GM19043 (cell line): Measurements from ENCODE around the gene MSS51.

ENCODE experiments used
- ATAC-seq: cut with Tn5 transposase; IDR thresholded peaks from one replicate; pipeline ENCODE4 v1.9.1; 2021; ENCODE audit warnings: low read depth; ENCODE audit not compliant: unreplicated experiment

The MSS51 gene

DNA sequence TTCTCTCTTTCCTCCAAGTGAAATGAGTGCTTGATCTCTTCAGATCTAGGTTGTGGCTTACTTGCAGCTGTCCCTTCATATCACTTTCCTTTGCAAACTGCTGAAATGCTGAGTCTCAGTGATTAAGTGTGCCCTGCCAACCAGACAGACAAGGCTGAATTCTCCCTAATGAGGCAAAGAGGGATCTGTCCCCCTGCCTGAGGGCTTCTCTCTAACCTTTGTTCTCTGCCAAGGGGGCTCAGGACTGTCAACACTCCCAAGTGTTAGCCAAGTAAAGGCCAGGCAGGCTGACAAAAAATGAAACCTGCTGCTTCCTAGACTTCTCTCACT, at the start of gene MSS51:
Gene MSS51, minus strand, starts transcription at position 24 of the 330 bp plus-strand sequence. CDS start 5,277 bp downstream, outside the sequence.
- ATAC-seq, result no peak

DNA sequence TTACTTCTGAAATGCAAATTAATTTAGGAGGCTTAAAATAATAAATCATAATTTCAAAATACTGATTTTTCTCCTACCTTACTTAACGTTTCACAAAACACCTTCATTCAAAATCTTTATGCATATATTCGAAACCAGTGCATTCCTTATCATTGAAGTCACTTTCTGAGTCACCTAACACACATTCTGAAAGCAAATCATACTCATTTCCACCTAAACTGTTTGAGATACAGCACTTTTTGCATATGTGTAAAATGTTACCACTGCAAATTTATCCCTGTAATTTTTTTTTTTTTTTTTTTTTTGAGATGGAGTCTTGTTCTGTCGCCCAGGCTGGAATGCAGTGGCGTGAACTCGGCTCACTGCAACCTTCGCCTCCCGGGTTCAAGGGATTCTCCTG, 46.8 kb upstream of the MSS51 start:
- ATAC-seq, result no peak

DNA sequence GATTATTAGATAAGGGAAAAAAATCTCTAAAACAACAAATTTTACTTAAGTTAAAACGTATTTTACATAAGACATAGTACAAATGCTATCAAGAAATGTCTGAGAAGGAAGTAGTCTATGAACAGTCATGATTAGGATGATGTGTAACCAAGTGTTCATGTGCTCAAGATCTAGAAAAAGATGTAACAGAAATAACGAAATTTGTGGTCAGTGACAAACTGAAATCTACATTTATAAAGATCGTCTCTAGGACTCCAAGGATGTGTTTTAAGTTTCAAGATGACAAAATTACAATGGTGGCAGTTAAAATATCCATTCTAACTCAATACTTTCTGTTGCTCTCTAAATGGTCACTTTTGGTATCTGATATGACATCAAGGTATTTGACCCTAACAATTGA, 45.3 kb upstream of the MSS51 start:
- no peak for ATAC-seq

DNA sequence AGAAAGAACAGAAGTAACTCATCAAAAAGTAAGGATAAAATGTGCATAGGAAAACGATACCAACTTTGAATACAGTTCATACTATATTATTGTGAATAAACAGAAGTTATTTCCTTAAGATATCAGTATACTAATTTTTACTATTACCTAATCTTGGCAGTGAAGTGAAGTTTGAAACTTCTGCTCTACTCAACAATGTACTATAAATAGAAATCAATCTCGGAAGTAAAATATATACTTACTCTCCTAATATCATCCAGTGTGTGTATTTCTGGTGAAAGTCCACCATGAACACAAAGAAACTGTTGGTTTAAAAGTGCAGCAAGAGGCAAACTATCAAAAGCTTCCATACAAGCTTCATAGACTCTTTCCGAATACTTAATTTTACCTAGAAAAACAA, 37.9 kb upstream of the MSS51 start:
- no peak for ATAC-seq

DNA sequence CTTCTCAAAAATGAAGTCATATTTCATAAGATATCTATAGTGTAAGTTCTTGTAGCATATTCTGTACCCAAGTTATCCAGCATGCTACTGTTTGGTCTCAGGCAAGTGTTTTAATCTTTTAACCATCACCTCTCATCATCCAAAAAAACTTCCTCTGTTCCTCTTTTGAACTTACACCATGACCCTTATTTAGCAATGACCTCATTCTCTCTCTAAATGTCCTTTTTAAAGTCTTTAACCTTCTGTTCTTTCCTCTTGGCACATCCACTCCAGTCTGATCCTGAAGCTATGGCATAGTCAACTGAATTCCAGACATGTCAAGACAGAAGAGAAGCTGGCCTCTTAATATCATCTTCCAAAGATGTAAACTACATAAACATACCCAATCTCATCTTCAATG, 36.2 kb upstream of the MSS51 start:
- no peak for ATAC-seq

DNA sequence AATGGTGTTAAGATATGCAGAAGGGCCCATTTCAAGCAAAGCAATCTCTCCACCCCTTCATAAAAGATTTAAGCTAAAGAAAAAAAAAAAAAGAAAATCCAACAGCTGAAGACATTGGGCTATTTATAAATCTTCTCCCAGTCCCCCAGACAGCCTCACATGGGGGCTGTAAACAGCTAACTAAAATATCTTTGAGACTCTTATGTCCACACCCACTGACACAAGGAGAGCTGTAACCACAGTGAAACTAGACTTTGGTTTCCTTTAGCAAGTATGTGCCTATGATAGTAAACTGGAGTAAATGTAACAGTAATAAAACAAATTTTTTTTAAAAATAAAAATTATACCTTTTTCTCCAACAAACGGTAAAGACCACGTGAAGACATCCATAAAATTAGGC, 33.8 kb upstream of the MSS51 start:
- ATAC-seq, result no peak

DNA sequence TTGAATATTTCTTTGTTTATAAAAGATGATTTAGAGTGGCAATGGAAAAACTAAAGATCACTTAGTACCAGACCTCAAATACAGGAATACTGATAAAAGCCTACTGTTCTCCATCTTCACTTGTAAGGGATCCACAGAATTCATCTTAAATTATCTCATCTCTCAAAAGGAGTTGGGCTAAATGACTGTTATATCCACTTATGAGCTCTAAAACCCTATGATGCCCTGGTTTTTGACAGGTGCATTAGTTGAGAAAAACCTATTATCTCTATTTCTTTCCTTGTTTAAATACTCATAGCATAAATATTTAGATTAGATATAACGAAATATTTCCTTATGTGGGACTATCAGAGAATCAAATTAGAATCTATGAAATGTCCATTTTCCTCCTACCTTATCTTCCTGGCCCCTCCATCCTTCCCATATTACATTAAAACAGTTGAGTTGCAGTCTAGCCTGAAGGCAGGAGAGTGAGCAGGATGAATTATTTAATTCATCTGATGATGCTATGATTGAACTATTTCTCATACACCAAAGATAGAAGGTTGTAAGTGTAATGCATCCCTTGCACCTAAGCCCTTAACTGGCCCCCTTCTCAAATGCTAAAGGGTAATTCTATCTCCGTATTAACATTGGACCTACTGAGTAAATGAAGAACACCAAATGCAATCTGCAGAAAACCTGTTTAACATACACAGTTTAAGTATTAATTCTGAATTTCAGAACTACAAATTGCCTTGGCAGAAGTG, 32.8 kb upstream of the MSS51 start:
- no peak for ATAC-seq

DNA sequence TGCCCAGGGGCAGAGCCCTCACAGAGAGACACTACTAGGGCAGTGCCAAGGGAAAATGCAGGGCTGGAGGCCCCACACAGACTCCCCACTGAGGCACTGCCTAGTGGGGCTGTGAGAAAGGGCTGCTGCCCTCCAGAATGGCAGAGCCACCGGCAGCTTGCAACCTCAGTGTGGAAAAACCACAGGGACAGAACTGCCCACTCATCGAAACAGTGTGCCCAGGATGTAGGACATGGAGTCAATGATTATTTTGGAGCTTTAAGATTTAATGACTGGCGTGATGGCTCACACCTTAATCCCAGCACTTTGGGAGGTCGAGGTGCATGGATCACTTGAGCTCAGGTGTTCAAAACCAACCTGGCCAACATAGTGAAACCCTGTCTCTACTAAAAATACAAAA, 27.5 kb upstream of the MSS51 start:
- ATAC-seq, result no peak

DNA sequence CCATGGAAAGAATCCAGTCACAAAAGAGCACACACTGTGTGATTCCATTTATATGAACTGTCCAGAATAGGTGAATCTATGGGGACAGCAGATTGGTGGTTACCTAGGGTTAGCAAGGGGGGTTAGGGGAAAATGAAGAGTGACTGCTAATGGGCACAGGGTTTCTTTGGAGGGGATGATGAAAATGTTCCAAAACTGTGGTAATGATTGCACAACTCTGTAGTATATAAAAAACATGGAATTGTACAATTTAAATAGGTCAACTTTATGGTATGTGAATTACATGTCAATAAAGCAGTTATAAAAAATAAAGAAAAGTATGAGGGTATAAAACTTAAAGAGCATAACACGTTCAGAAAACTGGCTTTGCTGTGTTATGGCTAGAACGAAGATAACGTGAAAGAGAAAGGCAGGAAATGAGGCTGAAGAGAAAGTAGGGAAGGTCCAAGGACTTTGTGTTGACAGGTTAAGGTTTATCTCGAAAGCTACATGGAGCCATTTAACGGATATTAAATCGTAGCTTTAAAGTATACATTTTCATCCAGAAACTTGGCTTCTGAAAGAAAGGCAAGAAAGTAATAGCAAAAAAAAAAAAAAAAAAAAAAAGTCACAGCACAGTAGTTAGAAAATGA, 26.4 kb upstream of the MSS51 start:
- ATAC-seq, result no peak

DNA sequence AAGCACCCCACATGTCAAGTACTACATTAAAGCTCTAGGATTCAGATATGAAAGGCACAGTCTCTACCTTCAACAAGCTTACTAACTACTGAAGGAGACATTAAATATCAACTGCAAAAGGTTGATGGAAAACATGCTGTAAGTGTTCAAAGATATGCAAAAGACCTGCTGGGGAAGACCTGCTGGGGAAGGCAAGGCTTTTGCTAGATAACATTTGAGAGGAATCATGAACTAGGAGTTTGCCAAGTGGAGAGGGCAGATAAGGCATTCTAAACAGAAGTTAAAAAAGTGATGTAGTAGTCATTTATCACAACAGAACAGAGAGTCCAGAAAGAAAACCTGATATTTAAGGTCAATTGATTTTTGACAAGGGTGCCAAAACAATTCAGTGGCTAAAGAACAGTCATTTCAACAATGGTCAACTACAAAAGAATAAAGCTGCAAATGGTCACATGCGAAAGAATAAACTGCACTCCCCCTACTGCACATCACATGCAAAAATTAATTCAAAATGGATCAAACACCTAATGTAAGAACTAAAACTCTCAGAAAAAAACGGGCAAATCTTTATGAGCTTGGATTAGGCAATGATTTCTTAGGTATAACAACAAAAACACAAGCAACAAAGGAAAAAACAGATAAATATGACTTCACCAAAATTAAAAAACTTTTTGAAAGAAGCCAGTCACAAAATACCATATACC, 23.0 kb upstream of the MSS51 start:
- no peak for ATAC-seq

DNA sequence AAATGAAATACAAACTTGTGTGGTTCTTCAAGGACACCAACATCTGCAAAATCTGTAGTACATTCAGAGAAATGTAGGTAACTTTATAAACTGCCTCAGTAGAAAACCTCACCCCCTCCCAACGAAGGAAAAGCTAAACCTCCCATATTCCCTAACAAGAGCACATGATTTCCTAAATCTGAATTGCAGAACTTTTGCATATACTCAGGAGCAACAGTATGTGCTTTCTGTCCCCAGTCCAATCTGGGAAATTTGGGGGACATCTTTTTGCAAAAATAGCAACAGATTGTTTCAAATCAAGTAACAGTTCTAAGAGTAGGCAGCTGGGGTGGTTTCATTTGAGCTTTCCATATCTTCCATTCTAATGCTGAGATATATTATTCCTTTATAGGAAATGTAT, 15.8 kb upstream of the MSS51 start:
- no peak for ATAC-seq

DNA sequence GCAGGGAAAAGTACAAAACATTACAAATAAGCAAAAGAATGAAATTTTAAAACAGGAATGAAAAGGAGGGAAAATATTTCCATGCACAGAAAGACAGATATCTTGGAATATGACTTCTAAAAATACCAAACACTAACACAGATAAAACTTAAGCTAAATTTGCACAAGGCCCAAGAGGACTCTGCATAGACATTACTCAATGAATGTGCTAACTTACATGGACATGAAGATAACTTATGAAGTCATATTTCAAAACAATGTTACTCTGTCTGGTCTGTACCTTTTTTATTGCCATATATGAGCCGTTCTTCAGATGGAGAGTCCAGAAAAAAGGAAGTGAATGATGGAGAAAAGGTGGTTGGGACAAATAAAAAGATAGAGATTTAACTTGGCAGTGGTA, 15.0 kb upstream of the MSS51 start:
- no peak for ATAC-seq

DNA sequence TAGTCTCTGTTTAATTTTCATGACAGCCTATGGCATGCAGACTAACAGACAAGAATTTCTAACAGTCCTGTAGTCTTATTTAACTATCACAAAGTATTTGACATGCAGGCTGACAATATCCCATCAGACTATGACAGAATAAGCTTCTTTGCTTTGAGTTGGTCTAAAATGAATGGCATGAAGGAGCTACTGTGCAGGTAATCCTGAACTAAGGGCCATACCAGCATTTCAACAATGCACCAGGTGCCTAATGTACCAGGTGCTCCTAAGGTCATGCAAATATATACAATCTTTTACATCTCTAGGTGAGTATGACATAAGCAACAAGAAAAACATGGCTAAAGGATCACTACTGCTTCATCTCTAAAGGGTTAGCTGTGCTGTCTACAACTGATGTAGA, 13.6 kb upstream of the MSS51 start:
- ATAC-seq, result no peak

DNA sequence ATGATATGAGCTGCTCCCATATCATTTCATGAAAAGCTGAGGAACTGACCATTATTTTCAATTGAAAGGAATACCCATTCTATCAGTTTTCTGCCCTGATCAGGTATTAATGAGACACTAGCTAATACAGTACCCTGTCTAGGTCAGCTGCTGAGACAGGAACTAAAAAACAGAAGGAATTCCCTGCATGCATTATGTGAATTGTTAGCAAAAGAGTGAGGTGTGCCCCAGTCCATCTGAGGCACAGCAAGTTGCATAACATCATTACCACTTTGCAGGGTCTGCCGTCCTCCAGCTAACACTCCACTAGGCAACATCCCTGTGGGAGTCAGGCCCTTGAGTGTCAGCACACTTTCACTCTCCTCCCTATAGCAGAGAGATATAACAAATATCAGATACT, 11.1 kb upstream of the MSS51 start:
- ATAC-seq, result no peak

DNA sequence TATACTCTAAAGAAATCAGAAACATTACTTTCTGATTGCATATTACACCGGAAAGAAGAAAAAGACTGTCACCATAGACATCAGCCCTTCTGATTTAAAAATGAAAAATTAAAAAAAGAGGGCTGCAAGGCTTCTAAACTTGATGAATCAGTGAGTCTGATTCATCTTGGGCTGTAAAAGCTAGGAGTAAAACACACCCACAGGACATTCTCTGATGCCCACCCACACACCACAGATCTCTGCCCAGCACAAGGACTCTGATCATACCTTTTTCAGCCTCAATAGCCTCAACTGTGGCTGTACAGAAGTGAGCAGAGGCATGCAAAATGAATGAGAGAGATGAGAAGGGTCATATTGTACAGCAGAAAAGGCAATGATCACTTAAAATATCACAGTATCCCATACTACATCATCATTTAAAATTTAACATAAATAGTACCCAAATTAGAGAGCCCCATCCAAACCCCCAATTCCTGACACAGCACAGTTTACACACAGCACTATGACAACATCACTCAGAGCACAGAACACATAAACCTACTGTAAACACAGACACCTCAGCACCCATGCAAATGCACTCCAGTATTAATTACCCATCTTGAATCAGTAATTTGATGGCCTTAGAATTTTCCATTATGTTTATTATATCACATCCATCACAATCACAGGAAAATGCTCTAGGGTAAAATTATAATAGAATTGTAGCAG, 6.4 kb upstream of the MSS51 start:
- ATAC-seq, result no peak

DNA sequence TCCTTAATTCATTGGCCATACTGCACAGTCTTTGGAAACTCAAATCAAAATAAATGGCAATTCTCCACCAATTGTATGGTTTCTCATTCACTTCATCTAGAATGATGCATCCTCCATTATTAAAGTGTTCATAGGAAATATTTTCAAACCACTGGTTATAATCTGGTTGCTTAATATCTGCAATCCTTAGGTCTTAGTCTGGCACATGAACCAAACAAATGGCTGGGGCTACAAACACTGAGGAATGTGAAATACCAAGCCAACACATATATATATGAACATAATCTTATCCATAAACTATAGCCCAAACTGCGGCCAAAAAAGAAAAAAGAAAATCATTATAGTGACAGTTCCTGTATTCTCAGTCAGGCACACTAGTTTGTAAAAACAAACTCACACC, 5.7 kb upstream of the MSS51 start:
- no peak for ATAC-seq

DNA sequence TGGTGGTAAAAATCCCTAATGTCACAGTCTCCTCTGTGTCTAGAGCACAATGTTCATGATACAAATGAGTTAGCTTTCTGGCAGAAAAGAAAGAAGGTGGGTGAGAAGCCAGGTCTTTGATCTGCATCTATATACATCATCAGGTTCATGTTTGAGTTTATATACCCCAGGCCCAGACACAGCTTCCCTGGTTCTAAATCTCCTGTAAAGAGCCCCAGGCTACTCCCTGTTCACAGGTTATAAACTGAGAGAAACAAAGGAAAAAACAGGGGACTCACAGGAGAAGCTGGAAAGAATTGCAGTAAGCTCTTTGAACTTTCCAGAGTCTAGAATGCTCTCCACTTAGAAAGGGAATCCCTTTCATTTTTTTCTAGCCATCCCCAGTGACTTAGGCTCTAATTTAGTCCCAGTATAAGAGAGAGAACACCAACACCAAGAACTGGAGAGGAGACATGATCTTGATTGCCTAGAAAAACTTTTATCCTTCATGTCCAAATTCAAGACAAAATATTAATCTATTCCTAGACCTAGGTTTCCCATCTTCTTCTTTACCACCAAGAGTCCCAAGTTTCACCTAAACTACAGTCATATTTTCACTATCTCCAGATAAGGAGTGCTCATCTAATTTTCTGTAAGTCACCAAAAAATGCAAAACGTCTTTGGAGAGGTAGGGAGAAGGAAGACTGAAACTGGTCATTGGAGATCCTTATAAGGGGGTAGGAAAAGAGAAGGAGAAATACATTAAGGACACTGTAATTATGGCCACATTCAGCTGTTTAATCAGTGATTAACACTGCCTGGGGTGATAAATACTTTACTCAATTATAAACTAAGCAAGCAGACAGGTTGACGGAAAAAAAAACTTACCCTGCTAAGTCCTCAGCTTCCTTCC, 469 bp downstream of the MSS51 start:
- ATAC-seq, result no peak

DNA sequence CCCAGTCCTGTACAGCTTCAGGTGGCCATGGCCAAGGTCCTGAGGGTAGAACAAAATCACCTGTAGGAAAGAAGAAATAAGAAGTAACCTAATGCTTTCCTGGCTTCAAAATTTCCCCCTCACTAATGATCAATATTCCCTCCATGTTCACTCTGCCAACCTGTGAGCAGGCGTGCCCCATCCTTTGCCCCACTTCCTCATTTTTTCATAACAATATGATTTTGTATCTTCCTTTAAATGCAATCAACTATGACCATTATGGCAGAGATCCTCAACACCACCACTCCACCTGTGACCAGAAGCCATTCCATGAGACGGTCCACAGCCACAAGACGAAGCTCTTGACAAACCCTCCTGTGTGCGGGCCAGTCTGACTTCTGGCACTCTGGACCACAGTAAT, 7.0 kb downstream of the MSS51 start:
- ATAC-seq, result no peak

DNA sequence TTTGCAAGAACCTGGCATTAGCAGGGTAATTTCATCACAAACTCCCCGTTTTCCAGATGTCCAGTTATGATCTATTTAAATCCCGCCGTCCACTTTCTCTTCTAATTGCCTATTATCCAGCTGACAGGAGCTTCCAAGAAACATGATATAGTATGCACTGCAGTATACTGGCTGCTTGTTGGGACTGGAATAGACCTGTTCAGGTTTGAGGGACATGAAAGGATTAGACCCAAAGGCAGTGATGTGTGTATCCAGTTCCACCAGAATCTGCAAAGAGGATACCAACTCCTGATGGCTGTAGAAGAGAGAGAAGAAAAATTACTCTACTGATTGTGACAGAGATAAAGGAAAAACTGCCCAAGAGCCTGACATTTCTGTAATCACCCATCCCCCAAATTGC, 8.9 kb downstream of the MSS51 start:
- ATAC-seq, result no peak

DNA sequence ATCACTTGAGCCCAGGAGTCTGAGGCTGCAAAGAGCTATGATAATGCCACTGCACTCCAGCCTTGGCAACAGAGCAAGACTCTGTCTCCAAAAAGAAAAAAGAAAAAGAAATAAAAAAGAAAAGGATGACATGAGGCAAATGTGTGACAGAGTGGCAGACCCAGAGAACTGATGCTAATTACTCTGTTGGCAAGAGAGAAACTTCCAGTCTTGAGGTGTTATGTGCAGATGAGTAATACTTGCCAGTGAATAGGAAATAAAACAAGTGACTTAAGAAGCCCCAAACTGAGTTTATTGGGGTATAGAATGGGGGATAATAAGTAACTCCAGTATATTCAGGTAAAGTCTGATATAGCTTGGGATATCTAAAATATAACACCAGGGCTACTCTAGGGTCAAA, 10.1 kb downstream of the MSS51 start:
- ATAC-seq, result no peak
